GM12878 (cell line): ENCODE data around the gene FNDC3A. TPM values are rescaled to one million over a fixed set of nuclear protein-coding genes. Genes with fewer than 3 reads are reported as not detected.
A peak's percentile ranks its signal among the peaks of the same experiment; 100 is the strongest.

ENCODE experiments used
- ATAC-seq: fragments of 200-7000 bp; cut with Tn5 transposase; 3 replicates; pipeline ENCODE4 v1.9.1; 2020; ENCODE audit warnings: mild to moderate bottlenecking, moderate library complexity
- BruUV-seq: library from RNA; stranded (reverse); fragments of 400-500 nt; replicated peaks from 2 replicates; lab custom pipeline; 2021; lab: Mats Ljungman, UMichigan
- CTCF ChIA-PET: fragments of 300-600 bp; sonication (Branson Sonifier 250); formaldehyde crosslinking; extraction: SDS; loops from one replicate; lab custom pipeline; 2021; ENCODE audit warnings: inconsistent platforms; lab: Yijun Ruan, JAX
- POLR2A ChIA-PET: fragments of 350-600 bp; formaldehyde crosslinking; extraction: SDS; loops from one replicate; lab custom pipeline; 2021; ENCODE audit warnings: inconsistent platforms; lab: Charles Lee
- RAD21 ChIA-PET: fragments of 300-600 bp; sonication (Branson Sonifier 250); formaldehyde crosslinking; loops from one replicate; lab custom pipeline; 2023; ENCODE audit warnings: antibody characterized with exemption; ENCODE audit not compliant: unreplicated experiment; lab: Charles Lee
- SMC1A ChIA-PET: fragments of 300-600 bp; sonication (Branson Sonifier 250); formaldehyde crosslinking; loops from one replicate; lab custom pipeline; 2023; ENCODE audit not compliant: unreplicated experiment, uncharacterized antibody; lab: Charles Lee
- DNase-seq: peaks from one replicate; pipeline ENCODE4 v3.0.0-alpha.2; 2011; ENCODE audit warnings: low read depth, low spot score
- FAIRE-seq: peaks from 3 replicates; lab custom pipeline; 2011; peaks lifted over from hg19 to GRCh38; lab: Jason Lieb, UNC
- H2AFZ ChIP-seq: 2 replicates; pipeline ENCODE4 v1.6.0; 2011; ENCODE audit warnings: low read depth, low read length, control low read depth; ENCODE audit not compliant: control insufficient read depth
- H3K27ac ChIP-seq: 2 replicates; pipeline ENCODE4 v1.5.1; 2011; ENCODE audit warnings: control low read depth; ENCODE audit not compliant: control insufficient read depth, insufficient read depth
- H3K27me3 ChIP-seq, 2 experiments: replicated peaks in 1 of 2; 2 replicates each; pipeline versions ENCODE4 v1.6.0 to v1.6.1; 2011; ENCODE audit warnings: low read length in 1 of 2; ENCODE audit not compliant: control insufficient read depth in 2 of 2, insufficient read depth in 2 of 2
- H3K36me3 ChIP-seq, 2 experiments: 2 replicates each; pipeline ENCODE4 v1.5.1; 2011; ENCODE audit warnings: low read length in 1 of 2; ENCODE audit not compliant: control insufficient read depth in 2 of 2, insufficient read depth in 2 of 2
- H3K4me1 ChIP-seq: 2 replicates; pipeline ENCODE4 v1.6.1; 2011; ENCODE audit warnings: mild to moderate bottlenecking, low read length, moderate library complexity, mixed read lengths; ENCODE audit not compliant: control insufficient read depth, insufficient read depth
- H3K4me2 ChIP-seq: 2 replicates; pipeline ENCODE4 v1.6.0; 2011; ENCODE audit warnings: control low read depth; ENCODE audit not compliant: control insufficient read depth, insufficient read depth
- H3K4me3 ChIP-seq: fragments of 200-600 bp; sonication (generic); 2 replicates; pipeline ENCODE4 v1.5.1; 2016
- H3K79me2 ChIP-seq: 2 replicates; pipeline ENCODE4 v1.6.0; 2011; ENCODE audit warnings: low read length; ENCODE audit not compliant: control insufficient read depth, insufficient read depth
- H3K9ac ChIP-seq: 2 replicates; pipeline ENCODE4 v1.8.0; 2011; ENCODE audit warnings: low read length, control low read depth, mixed read lengths; ENCODE audit not compliant: control insufficient read depth, insufficient read depth
- H3K9me3 ChIP-seq: replicated peaks from 3 replicates; pipeline ENCODE4 v1.5.1; 2011; ENCODE audit warnings: mild to moderate bottlenecking, low read length; ENCODE audit not compliant: control insufficient read depth, insufficient read depth
- H4K20me1 ChIP-seq: 2 replicates; pipeline ENCODE4 v1.6.0; 2011; ENCODE audit not compliant: control insufficient read depth, insufficient read depth
- CTCF ChIP-seq, 3 experiments: IDR thresholded peaks in 2 of 3; conservative IDR thresholded peaks in 1 of 3; 2 replicates each; pipeline ENCODE4 v1.5.1; 2011; ENCODE audit warnings: low read depth in 3 of 3, low read length in 3 of 3, mild to moderate bottlenecking in 3 of 3, control low read depth in 2 of 3, moderate library complexity in 2 of 3, inconsistent platforms in 1 of 3, mixed read lengths in 1 of 3; ENCODE audit not compliant: control insufficient read depth in 2 of 3, insufficient read depth in 1 of 3; ENCODE audit errors: extremely low read depth in 1 of 3
- FOXK2 ChIP-seq: fragments of 450-650 bp; IDR thresholded peaks from 2 replicates; pipeline ENCODE4 v1.6.1; 2017; ENCODE audit warnings: mild to moderate bottlenecking, moderate library complexity
- RAD21 ChIP-seq: IDR thresholded peaks from 2 replicates; pipeline ENCODE4 v1.6.1; 2011; ENCODE audit warnings: mild to moderate bottlenecking, low read depth, low read length, moderate library complexity; ENCODE audit not compliant: insufficient read depth
- RCOR1 ChIP-seq: conservative IDR thresholded peaks from 2 replicates; pipeline ENCODE4 v1.6.1; 2012; ENCODE audit warnings: low read depth, low read length, improper control_type of control experiment
- WGBS: methylation state at CpG from one replicate; pipeline ENCODE4 v1.1.6; 2016; ENCODE audit warnings: low lambda C conversion rate; ENCODE audit not compliant: insufficient replicate concordance, insufficient coverage; ENCODE audit errors: missing lambda C conversion rate; 5-methylcytosine and 5-hydroxymethylcytosine counted together
- in situ Hi-C: fragments of 300-500 bp; cut with MboI; formaldehyde crosslinking; loops from 9 replicates; pipeline ENCODE4 v1.14.3; 2018; ENCODE audit warnings: mixed read lengths
- intact Hi-C: fragments of 100-400 bp; cut with micrococcal nuclease; formaldehyde crosslinking; loops from one replicate; pipeline ENCODE4 v1.14.2; 2022; ENCODE audit not compliant: unreplicated experiment
- polyA plus RNA-seq, 11 experiments: library from polyadenylated mRNA; depleted of rRNA in 4 of 11; unstranded in 6 of 11; stranded (reverse) in 5 of 11; fragments of >200 nt; fragmentation: Nextera tagmentation in 4 of 11; fragmentation: Illumina TruSeq in 1 of 11; extraction: Ambion mirVana in 4 of 11; extraction: Trizol in 1 of 11; gene quantifications; 1 replicate in 1 of 11; 2 replicates in 10 of 11; pipeline versions ENCODE4 v1.2.1 to v1.2.3, GENCODE V29; 2011 to 2016; ENCODE audit warnings: inconsistent platforms in 2 of 11, missing spikeins in 2 of 11, low read depth in 1 of 11
- total RNA-seq, 4 experiments: library from RNA; depleted of rRNA in 3 of 4; stranded (reverse); fragments of >200 nt in 3 of 4; fragmentation: Illumina TruSeq in 1 of 4; extraction: Trizol in 1 of 4; gene quantifications; 2 replicates each; pipeline versions ENCODE4 v1.2.1 to v1.2.3, GENCODE V29; 2013 to 2021

FNDC3A gene
- total and polyA plus RNA-seq, 10 of the 15 experiments (the other 5 are each of a cell fraction or from before 2014, with no cell fraction given) = 6.3 to 46.4 (median 22.8) TPM

GRCh38 chr13:49248622-49249002 is 272.9 kb downstream of the FNDC3A start:
- intact Hi-C loops = no loop called here
- peak overlapping the region; percentile 90 for H3K9ac ChIP-seq
- in situ Hi-C loops = no loop called here
- 0% methylated on average over 6 of the region's 6 CpGs for WGBS
- peak overlapping the region; percentile 78 for H3K27ac ChIP-seq
- no peaks in the 10 kb centered on the region for H3K9me3 ChIP-seq
- ChIA-PET RAD21 (interaction anchor here (0.9 to 2.0 kb wide), 4 partner anchors 11 to 33 kb away, joined by 3 to 14 read pairs (median 4); no protein-coding TSS in a partner anchor), POLR2A (interaction anchor here (2.0 kb wide), 1 partner anchor 9 kb away, joined by 8 read pairs; no protein-coding TSS in a partner anchor), CTCF (interaction anchor here (0.7 to 3.7 kb wide), 8 partner anchors 8 to 358 kb away, joined by 3 to 24 read pairs (median 6); no protein-coding TSS in a partner anchor), SMC1A (interaction anchor here (0.7 to 2.4 kb wide), 5 partner anchors 9 to 137 kb away, joined by 3 to 11 read pairs (median 3); no protein-coding TSS in a partner anchor)
- H4K20me1 ChIP-seq = no peaks in the 10 kb centered on the region
- peak; percentile 8 for ATAC-seq
- H3K4me1 ChIP-seq = no peaks in the 10 kb centered on the region
- TF ChIP-seq CTCF (IDR thresholded peaks at IDR 0.05 in 2 of 3, conservative IDR thresholded peaks at IDR 0.05 in 1 of 3; ENCODE audit: control insufficient read depth in 2 of 3, extremely low read depth in 1 of 3, insufficient read depth in 1 of 3, low read depth in 3 of 3, low read length in 3 of 3) = peak; percentile 2 to 7 (median 4); a peak in 1 of 6 replicates
- peak; percentile 21; the same call in 1 of the 2 replicates for TF ChIP-seq RAD21
- TF ChIP-seq FOXK2 = no peak
- no peak for TF ChIP-seq RCOR1
- no TSS peak for BruUV-seq
- peak overlapping the region; percentile 93 for H3K4me3 ChIP-seq
- H3K27me3 ChIP-seq = no peaks in the 10 kb centered on the region; a peak in 1 of 4 replicates
- H2AFZ ChIP-seq = peak overlapping the region; percentile 95
- no peak for FAIRE-seq
- H3K36me3 ChIP-seq = no peaks in the 10 kb centered on the region
- H3K79me2 ChIP-seq = peaks cover 8% of the 10 kb centered on the region
- DNase-seq = no peak
- peak overlapping the region; percentile 99 for H3K4me2 ChIP-seq
